Bronchial epithelial cell (primary cell): ENCODE results near the gene CATSPER3. TPM values are rescaled to one million over a fixed set of nuclear protein-coding genes. Genes with fewer than 3 reads are reported as not detected.

ENCODE experiments used
- DNase-seq: peaks from one replicate; pipeline ENCODE4 v3.0.0-alpha.2; 2010; ENCODE audit warnings: low read depth
- FAIRE-seq: peaks from 2 replicates; lab custom pipeline; 2011; peaks lifted over from hg19 to GRCh38; lab: Jason Lieb, UNC
- H3K27me3 ChIP-seq: 2 replicates; pipeline ENCODE4 v1.5.1; 2011; ENCODE audit warnings: low read length; ENCODE audit not compliant: control insufficient read depth, insufficient read depth
- H3K36me3 ChIP-seq: 2 replicates; pipeline ENCODE4 v1.5.1; 2011; ENCODE audit warnings: low read length; ENCODE audit not compliant: control insufficient read depth, insufficient read depth
- H3K4me3 ChIP-seq: 2 replicates; pipeline ENCODE4 v1.5.1; 2011; ENCODE audit warnings: mild to moderate bottlenecking, low read depth, low read length, control low read depth
- CTCF ChIP-seq: IDR thresholded peaks from 2 replicates; pipeline ENCODE4 v1.5.1; 2011; ENCODE audit warnings: mild to moderate bottlenecking, moderate library complexity, low read length, control low read depth, inconsistent platforms; ENCODE audit not compliant: insufficient read depth, severe bottlenecking
- total RNA-seq: library from RNA; depleted of rRNA; stranded (reverse); fragments of >200 nt; gene quantifications from 2 replicates; pipeline ENCODE4 v1.2.1, GENCODE V29; 2014

Gene CATSPER3
- total RNA-seq, 1 donor from 2014 or later = under 0.01 TPM

GRCh38 chr5:134964359-134965270 lies 3.1 kb upstream of the CATSPER3 start:
- FAIRE-seq = no peak
- H3K4me3 ChIP-seq = no peak overlapping the region
- no peak for TF ChIP-seq CTCF
- DNase-seq = no peak
- H3K27me3 ChIP-seq = no peaks in the 10 kb centered on the region
- peaks cover 2% of the 10 kb centered on the region for H3K36me3 ChIP-seq

GRCh38 chr5:134965271-134965825 lies 2.4 kb upstream of the CATSPER3 start:
- Histone ChIP-seq H3K36me3 (peaks cover 2% of the 10 kb centered on the region), H3K4me3 (no peak overlapping the region), H3K27me3 (no peaks in the 10 kb centered on the region)
- no peak for TF ChIP-seq CTCF
- no peak for FAIRE-seq
- no peak for DNase-seq

- FAIRE-seq = no peak
- peak; percentile 46 for DNase-seq
- no peak for TF ChIP-seq CTCF
Measured at GRCh38 chr5:134968055-134968454, 348 bp downstream of the CATSPER3 start.

GRCh38 chr5:134969166-134969565 lies 1.5 kb downstream of the CATSPER3 start:
- TF ChIP-seq CTCF = no peak
- Histone ChIP-seq H3K4me3 (no peak overlapping the region), H3K36me3 (peaks cover 2% of the 10 kb centered on the region), H3K27me3 (no peaks in the 10 kb centered on the region)
- FAIRE-seq (no peak), DNase-seq (no peak)

More at GRCh38 chr5:134968055-134968454, 348 bp downstream of the CATSPER3 start:
- H3K36me3 ChIP-seq = peaks cover 2% of the 10 kb centered on the region
- no peaks in the 10 kb centered on the region for H3K27me3 ChIP-seq
- H3K4me3 ChIP-seq = no peak overlapping the region

- FAIRE-seq (peak; percentile 77), DNase-seq (peak; percentile 30)
- no peak for TF ChIP-seq CTCF
- Histone ChIP-seq H3K36me3 (no peaks in the 10 kb centered on the region), H3K27me3 (no peaks in the 10 kb centered on the region), H3K4me3 (no peak overlapping the region)
Measured at GRCh38 chr5:134975078-134975715, 7.5 kb downstream of the CATSPER3 start.
